Stimulated activated CD8-positive, alpha-beta memory T cell treated with anti-CD3 and anti-CD28 coated beads, Interleukin-2, amount 100 ng/mL, for 48 hours (primary cell): Measurements from ENCODE around the gene NOTCH2.
"Not testable (repeated sequence)": the region's sequence is repeated elsewhere in the genome, so short reads cannot be mapped to it uniquely, and the experiment has no call there.

Source experiments
- DNase-seq, 2 donors: peaks; one replicate each; pipeline ENCODE4 v3.0.0-alpha.2; 2020; ENCODE audit warnings: low read depth in 2 of 2

Gene NOTCH2

DNA sequence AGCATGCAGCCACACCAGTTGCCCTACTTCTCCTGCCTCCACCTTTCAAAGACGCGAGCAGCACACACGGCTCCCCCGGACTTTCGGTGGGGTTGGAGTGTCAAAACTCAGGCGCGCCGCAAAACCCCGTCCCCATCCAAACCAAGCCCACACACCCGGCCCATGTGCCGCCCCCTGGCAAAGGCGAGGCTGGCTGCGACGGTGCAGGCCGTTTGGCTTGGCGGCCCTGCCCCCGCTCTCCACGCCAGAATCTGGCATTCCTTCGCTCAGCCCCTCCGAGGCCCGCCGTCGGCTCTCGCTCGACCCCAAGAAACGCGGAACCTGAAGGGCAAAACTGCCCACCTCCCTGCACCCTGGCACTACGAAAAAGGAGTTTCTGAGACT is 787 bp downstream of the NOTCH2 start:
- not testable (repeated sequence) for DNase-seq

DNA sequence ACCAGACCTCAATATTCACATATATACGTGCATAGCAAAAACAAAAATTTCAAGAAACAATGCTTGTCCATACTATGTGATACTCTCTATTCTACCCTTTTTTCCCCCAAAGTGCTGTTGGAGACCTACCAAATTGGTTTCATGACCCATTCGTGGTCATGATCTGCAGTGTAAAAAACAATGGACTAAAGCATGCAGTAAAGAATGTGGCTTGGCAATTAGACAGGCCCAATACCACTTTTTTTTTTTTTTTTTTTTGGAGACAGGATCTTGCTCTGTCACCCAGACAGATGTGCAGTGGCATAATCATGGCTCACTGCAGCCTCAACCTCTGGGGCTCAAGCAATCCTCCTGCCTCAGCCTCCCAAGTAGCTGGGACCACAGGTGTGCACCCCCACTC is 21.3 kb downstream of the NOTCH2 start:
- DNase-seq = not testable (repeated sequence)

DNA sequence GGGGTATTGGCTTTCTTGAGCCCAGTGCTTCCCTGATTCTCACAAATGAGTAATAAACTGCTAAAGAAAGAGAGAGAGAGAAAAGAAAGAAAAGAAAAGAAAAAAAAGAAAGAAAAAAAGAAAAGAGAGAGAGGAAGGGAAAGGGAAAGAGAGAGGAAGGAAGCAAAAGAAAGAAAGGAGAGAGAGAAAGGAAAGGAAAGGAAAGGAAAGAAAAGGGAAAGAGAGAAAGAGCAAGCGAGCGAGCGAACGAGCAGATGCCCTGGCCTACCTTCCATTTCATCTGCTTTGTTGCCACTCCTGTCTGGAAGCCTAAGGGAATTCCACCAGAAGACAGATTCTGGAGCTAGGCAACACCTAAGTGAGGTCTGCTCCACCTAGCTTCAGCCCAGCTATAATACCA is 27.7 kb downstream of the NOTCH2 start:
- DNase-seq = not testable (repeated sequence)

DNA sequence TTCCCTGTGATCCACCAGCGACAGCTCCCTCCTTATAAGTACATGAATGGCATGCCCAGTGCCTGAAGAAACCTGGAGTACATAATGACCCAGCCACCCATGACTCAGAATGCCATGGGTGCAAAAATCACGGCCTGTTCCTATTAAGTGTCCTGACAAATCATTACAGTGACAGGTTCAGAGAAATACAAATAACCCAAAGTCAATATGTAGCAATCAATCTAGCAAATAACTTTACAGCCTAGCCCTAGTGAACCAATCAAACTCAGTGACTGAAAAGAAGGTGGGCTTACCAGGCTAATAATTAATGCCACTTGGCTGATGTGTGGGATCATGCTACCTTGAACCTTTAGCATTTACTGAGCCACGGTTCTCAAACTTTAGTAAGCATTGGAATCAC is 37.2 kb downstream of the NOTCH2 start:
- DNase-seq = not testable (repeated sequence)

DNA sequence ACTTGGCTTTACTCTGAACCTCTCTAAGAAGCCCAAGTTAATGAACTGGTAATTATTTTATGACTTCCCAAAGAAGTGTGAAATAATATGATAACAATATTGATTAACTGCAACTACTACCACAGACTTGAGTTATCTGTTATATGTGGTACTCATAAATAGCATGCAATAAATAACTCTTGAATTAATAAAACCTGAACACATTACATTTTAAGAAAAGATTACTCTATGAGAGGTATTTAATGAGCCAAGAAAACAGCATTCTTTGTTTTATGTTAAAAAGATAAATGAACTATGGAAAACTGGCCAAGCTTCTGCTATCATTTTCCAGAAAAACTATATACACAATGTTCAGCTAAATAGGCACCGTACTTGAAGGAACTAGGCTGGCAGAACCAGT is 45.7 kb downstream of the NOTCH2 start:
- DNase-seq = not testable (repeated sequence)

DNA sequence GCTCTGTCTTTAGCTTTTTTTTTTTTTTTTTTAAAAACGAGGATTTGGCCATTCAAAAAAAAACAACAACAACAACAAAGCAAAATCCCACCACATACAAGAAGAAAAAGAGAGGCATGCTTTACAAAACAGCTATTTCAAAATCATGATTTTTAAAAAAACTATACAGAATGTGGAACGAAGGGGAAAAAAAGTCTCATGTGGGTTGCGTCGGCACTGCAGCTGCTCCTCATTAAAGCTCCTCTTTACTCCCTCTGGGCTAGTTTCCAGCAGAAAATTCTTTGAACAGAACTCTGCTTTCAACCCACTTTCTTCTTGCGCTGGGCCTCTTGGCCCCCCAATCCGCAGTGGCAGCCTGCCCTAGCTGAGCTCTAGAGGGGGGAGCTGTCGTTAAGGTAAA is 54.5 kb downstream of the NOTCH2 start:
- DNase-seq = not testable (repeated sequence)

DNA sequence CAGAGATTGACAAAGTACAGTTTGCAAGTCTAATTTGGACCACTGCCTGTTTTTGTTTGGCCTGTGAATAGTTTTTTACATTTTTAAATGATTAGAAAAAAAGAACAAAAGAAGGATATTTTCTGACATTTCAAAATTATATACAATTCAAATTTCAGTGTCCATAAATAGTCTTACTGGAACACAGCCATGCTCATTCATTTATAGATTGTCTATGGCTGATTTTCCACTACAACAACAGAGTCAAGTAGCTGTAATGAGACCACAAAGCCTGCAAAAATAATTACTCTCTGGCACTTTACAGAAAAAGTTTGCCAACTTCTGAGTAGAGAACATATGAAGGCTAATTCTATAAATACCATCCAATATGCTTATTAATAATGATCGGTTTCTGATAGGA is 61.1 kb downstream of the NOTCH2 start:
- DNase-seq = not testable (repeated sequence)

DNA sequence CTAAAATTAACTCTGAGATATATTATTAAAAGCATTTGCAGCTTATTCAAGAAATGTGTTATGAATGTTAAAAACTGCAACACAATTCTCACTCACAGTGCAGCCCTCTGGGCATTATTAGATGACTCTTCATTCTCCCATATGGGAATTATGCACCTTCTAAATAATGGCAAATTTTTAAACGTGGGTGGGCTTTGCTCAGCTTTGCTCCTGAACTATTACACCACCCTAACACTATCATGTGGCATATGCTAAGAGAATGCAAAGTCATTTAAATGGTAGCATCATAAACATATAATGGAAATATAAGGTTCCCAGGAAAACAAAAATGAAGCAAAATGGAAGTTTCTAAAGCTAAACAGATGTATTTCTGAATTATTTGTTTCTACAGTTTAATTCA is 61.6 kb downstream of the NOTCH2 start:
- DNase-seq = not testable (repeated sequence)

DNA sequence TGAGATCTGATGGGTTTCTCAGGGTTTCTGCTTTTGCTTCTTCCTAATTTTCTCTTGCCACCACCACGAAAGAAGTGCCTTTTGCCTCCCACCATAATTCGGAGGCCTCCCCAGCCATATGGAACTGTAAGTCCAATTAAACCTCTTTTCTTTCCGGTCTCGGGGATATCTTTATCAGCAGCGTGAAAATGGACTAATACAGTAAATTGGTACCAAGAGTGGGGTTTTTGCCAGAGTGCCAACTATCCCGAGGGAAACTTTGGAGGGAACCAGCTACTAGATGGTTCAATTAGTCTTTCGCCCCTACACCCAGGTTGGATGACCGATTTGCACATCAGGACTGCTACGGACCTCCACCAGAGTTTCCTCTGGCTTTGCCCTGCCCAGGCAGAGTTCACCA is 68.4 kb downstream of the NOTCH2 start:
- not testable (repeated sequence) for DNase-seq

DNA sequence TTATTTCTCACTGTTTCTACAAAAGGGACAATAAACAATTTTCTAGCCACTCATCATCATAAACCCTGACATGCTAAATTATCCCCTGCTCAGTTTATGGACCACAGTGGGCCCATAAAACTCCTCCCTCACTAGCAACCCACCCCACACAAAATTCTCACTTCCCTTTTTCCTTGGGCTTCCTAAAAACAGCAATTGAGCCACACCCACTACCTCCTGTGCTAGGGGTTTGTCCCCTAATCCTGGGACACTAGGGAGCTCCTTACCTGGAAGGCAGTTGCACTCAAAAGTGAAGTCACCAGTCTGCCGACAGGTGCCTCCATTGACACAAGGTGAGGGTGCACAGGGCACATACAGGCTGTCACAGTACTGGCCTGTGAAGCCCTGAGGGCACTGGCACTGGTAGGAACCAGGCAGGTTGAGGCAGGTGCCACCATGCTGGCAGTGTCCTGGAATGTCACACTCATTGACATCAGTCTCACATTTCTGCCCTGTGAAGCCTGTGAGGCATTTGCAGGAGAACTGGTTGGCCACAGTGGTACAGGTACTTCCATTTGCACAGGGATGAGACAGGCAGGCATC is 72.6 kb downstream of the NOTCH2 start:
- not testable (repeated sequence) for DNase-seq

DNA sequence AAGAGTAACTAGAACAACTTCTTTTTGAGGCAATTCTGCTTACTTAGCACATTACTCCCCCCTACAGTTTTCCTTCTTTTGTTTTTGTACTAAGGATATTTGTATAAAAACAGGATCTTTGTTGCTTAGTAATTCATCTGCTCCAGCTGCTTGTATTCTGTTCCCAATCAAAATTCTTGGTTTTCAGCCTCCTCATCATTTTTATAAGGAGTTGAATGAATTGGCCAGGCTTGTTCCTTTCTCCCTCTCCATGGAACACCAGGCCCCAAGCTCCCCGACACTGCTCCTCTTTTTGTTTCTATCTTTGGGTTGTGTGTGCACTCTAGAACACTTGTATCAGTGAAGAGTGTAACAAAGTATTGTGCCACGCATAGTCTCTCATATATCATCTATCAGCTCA is 73.5 kb downstream of the NOTCH2 start:
- not testable (repeated sequence) for DNase-seq

DNA sequence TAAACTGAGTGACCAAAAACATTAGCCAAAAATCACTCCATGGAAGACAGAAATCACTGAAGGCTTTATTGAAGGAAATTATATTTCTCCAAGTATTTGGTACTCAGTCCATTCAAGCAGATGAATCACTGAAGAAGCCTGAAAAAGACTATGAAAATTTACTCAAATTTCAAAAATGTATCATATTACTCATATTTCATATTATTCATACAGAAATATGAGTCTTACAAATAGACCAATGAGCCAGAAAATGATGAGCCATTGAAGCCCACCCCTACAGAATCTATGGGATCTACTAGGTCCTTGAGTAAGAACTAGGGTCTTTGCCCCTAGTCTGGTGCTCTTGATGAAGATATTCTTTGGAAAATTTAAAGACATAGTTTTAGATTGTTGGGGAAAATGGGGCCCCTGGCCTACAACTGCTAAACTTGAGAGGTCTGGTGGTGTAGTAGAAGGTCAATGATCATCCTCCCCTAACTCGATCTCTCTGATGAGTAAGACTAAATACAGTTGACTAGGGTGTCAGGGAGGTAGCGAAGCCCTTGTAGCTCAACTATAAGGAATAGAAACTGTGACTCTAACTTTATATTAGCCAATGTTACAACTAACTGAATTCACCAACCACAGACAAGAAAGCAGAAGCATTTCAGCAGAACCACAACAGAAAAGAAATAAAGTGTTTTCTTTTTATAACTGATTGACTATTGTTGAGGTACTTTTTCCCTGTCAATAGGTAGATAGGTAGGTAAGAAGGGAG is 81.0 kb downstream of the NOTCH2 start:
- DNase-seq = no peak

DNA sequence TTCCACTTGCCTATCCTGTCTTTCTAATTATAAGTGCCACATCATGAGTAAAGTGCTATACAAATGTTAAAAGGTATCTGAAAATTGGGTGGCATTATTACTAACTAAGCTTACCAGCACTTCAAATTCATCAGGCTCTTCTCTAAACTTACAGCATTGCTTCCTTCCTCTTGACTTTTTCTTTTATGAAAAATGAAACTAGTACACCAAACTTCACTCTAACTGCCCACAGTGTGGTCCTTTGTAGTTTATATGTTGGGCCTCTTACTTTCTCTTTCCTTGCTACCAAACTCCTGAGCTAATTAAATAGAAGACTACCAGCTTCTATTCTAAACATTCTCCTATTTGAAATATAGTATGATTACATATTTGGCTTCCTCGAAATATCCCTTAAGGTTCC is 81.8 kb downstream of the NOTCH2 start:
- no peak for DNase-seq

DNA sequence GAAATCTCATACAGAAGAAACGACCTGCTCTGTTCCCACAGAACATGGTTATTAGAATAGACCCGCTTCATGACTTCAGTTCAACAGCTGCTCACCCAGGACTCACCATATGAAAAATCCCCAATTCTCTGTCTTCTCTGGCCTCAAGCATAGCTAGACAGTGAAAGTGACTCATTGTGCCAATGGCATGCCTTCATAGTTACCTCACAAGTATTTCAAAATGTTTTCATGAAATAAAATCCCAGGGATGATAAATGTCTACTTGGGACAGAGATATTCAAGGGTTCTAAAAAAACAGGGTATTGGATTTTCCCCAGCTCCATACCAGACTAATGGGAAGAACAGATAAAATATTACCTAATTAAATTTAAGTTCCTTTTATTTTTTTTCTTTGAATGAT is 82.3 kb downstream of the NOTCH2 start:
- no peak for DNase-seq

DNA sequence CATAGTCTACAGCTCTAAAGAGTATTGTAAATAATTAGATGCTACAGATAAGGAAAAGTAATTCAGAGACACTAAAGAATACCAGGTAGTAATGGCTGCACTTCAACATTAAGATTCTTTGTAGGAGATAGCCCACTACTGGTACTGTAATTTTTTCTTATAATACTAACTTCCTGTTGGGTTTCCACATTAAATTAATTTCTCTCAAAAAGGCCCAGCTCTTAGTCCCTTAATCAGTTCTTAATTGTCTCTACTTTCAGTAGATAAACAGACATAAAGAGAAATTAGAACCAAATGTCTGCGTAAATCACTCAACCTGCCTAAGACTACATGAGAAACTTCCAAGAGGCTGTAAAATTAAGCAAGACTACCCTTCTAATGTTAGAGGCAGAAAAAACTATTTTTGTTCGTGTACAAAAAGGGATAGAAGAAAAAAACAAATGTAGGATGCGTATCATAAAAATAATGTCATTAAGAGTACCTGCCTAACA is 83.4 kb downstream of the NOTCH2 start:
- DNase-seq = no peak

DNA sequence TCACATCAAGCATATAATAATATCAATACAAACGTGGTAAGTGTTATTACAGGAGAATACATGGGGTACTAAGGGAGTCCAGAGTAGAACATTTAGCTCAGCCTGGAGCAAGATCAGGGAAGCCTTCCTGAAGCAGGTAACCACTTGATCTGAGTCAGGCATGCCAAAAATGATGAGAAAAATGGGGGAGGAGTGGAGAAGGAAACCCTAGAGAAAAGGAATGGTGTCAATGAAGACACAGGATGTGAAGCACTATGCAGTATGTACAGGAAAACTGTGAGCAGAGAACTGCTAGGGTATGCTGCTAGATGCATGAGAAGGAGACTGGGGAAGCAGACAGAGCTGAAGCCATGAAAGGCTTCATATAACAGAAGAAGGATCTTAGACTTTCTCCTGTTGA is 84.7 kb downstream of the NOTCH2 start:
- no peak for DNase-seq

DNA sequence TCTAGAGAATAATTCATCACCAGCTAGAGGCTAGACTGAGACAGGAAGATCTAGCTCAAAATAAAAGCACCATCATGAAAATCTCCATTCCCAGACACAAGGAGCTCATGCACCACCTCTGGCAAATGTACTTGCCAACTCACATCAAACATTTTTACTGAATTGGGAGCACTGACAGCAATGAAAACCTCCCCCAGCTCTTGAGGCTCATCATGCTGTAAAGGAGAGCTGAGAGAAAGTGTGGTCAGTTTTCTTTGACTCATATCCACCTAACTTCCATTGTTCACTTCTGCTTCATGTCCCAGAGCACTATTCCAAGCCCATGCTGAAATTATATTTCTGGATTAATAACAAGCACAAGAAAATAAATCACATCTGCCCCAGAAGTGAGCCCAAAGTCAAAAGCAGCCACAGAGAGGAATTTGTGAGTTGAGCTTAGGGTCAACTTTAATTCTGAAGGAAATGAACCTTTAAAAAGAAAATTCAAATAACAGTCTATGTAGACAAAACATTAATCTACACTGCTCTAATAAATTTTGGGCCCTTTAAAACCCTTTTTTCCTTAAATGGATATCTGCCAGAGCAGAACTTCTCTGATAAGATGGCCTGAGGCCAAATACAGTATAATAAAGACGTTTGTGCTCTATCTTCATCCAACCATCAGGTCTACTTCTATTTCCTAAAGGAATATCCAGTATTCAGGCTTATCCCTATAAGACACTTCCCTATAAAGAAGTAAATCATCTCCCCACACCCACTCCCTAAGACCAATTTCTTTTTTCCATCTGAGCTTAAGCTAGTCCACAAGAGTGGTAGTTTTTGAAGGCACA is 87.3 kb downstream of the NOTCH2 start:
- no peak for DNase-seq

DNA sequence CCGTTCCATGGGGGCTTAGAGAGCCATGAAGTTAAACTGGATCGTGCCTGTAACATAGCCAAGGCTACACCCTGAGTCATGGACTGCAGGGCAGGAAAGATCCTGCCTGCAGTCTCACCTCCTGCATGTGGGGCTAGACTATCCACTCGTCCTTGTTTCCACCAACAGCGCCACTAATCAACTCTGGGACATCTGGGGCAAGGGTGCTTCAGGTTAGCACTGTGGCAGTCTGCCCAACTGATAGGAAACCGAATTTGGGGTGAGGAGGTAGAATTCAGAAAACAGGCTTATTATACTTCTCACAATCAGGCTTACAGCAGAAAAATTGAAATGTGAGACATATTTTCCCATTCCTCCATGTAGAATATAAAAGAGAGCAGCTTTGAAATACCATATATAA is 88.0 kb downstream of the NOTCH2 start:
- no peak for DNase-seq

DNA sequence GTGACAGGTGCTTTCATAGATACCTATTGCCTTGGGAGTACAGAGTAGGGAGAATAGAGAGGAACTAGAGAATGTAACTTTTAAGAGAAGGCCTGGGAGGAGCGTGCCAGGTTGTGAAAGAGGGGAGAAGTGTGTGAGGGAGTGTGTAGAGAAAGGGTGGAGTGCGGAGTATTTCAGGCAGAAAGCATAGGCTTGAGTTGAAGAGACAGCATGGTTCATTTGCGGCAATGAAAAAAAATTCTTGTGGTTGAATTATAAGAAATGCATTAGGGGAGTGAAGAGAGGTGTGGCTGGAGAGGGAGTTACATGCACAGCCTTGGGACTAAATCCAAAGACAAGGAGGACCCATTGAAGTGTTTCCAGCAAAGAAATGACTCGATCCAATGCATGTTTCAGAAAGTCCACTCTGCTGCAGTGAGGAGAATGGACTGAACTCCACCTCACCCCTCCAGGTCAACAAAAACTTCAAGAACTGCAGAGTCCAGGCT is 91.4 kb downstream of the NOTCH2 start:
- DNase-seq = no peak

DNA sequence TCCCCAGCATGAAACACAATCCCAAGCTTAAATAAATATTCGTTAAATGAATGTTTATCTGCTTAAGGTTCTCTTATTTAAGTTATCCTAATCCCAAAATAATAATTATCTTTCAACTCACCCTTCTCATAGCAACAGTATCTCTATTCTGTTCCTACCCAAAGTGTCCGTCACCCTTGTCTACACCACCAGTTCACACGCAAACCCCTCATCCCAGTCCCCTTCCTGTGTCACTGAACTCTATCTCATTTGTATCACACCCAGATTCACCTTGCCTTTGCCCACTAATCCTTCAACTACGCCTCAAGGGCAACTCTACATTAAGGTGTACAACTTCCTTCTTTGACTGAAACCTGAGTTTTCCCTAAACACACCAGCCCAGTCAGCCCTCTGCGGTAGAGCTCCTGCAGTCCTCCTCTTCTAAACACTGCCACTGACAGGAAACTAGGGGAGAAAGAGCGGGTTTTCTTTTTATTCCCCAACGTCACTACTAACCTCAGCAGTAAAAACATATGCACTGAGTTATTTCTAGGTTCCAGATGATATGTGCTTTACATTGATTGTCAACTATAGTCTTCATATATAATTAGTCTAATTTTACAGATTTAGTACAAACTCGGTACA is 92.2 kb downstream of the NOTCH2 start:
- not testable (repeated sequence) for DNase-seq

DNA sequence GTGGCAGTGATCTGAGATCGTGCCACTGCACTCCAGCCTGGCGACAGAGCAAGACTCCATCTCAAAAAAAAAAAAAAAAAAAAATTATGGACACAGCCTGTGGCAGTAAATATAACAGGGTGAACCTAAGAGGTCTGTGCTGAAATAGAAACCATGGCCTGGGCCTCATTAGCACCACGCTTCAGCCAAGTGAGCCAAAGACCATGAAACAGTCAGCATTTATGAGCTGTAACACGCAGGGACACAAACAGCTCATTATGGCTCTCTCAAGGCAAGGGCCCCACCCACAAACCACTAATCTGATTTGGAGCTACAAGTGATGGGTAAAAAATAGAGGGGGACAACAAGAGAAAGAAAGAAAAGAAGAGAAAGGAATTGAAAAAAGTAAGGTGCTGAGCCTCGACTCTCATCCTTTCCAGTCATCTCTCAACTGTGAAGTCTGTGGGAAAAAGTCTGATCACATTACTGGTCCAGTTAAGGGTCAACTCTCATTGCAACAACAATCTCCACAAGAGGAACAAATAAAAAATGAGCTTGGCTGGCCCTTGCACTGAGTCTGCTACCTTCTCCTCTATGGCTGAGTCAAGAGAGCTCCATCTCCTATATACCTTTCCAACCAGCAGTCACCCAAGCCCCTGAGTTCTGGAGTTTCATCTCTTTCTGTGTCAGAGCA is 93.7 kb downstream of the NOTCH2 start:
- DNase-seq = not testable (repeated sequence)
